ENCODE measurements around the gene TCOF1.
"Not testable (repeated sequence)": the region's sequence is repeated elsewhere in the genome, so short reads cannot be mapped to it uniquely, and the experiment has no call there.

Gene TCOF1

DNA sequence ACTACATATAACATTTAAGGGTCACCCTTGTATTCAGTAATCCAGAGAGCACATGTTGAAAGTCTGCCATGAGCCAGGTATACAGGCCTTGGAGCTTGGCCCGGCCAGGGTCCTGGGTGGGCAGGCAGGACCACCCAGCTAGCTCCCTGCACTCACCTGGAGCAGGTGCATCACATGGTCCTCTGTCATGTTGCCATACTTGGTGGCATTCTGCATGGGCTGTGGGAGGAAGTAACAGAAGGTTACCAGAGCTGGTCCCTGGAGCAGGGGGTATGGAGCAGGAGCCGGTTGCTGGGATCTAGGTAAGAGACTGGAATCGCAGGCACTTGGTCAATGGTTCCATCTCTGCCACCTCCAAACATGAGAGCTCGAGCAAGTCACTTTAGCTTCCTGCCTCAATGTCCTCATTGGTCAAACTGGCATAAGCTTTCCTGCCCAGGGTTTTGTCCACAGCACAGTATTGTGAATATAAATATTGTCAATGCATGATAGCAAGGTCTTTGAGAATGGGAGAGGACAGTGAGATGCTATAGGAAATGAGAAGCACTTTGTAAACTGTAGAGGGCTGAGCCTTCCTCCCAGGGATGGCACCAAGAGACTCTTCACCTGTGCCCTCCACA, 48.7 kb downstream of the TCOF1 start:
- DNase-seq (ENCODE audit: low read depth): no peak

DNA sequence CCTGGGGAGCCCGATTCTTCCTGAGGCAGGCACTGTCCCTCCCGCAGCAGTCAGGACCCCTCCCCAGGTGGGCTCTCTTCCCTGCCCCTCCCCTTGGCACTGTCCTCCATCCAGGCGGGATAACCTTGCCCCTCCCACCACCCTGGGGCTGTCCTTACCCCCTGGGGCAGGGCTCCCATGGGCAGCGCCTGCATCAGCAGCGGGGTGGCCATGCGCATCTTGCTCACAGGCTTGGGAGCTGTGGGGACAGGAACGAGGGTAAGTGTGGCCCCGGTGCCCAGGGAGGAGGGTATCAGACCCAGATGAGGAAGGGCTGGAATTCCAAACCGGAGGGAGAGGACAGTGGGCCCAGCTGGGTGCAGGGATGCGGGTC, 49.2 kb downstream of the TCOF1 start:
- no peak for DNase-seq (ENCODE audit: low read depth)

DNA sequence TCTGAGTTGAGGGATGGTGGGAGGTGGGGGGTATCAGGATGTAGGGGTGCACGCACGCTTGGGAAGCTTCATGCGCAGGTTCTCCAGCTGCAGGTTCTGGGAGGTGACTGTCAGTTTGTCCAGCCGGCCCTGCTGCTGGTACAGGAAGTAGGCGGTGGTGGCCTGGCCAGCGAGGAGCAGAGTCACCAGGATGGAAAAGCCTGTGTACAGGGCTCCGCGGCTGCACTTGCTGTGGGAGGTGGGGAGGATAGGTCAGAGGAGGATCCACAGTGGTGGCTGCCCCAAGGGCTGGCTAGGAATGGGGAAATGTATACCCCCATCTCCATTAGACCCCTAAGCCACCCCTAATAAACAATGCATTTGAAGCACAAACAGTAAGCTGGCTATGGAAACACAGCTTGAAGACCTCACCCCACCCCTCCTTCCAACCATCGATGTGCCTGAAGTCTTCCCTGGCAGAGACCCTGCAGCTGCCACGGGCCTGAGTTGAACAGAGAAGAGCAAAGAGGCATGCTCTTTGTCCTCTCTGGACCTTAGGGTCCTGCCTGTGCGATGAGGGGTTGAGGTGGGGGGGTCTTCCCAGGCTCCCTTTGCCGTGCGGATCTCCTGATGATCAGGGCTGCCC, 49.7 kb downstream of the TCOF1 start:
- no peak for DNase-seq (ENCODE audit: low read depth)

DNA sequence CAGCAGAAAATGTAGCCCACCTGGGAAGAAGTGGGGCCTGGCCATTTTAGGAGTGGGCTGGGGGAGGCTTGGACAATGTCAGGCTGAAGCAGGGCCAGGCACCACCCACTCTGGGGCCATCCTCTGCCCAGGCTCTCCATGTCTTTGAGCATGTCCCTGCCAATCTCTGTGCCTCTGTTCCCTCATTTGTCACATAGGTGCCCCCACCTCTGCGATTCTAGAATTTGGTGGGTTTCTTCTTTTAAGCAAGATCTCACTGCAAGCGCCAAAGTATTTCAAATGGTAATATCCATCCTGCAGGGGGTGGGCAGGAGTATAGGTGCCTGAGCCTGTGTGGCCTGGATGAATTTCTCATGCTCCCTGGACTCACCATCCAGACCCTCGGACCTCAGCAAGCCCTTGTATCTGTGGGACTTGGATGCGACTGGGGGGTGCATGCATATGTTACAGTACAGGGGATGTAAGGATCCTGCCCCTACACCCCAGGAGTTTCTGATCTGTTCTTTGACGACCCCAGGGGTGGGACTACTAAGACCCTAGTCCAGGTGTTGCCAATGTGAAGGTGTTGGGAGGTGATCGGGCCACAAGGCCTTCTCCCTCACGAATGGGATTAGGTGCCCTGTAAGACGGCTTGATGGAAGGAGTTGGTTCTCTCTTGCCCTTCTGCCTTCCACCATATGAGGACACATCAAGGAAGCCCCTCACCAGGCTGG, 50.9 kb downstream of the TCOF1 start:
- DNase-seq (ENCODE audit: low read depth): no peak

DNA sequence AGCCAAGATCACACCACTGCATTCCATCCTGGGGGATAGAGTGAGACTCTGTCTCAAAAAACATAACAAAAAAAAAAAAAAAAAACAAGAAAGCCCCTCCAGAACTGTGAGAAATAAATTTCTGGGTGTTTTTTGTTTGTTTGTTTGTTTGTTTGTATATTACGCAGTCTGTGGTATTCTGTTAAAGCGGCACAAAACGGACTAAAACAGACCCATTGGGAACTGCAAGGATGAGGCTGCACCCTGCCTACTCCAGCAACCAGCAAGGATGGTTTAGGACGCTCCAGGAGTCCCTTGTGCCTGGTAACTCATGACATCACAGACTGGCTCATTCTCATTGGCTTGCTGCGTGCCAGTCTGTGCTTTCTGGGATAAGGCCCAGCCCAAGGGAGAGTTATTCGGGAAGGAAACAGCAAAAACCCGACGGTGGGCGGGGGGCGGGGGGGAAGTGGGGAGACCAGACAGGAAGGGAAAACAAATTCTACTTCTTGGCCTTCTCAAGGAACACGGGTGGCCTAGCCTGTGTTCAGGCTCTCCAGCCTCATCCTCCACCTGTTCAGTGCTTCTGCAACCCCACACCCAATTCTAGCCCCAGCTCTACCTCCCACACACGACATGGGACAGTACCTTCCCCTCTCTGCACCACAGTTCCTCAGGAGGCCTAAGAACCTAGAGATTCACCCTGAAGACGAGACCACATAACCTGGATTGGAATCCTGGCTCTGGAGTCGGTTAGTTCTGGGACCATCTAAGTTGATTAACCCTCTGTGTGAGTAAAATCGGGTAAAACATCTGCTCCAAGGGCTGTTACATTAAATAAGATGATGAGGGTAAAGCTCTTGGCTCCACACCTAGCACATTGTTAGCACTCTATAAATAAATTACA, 52.4 kb downstream of the TCOF1 start:
- peak; percentile 90 for DNase-seq (ENCODE audit: low read depth)

DNA sequence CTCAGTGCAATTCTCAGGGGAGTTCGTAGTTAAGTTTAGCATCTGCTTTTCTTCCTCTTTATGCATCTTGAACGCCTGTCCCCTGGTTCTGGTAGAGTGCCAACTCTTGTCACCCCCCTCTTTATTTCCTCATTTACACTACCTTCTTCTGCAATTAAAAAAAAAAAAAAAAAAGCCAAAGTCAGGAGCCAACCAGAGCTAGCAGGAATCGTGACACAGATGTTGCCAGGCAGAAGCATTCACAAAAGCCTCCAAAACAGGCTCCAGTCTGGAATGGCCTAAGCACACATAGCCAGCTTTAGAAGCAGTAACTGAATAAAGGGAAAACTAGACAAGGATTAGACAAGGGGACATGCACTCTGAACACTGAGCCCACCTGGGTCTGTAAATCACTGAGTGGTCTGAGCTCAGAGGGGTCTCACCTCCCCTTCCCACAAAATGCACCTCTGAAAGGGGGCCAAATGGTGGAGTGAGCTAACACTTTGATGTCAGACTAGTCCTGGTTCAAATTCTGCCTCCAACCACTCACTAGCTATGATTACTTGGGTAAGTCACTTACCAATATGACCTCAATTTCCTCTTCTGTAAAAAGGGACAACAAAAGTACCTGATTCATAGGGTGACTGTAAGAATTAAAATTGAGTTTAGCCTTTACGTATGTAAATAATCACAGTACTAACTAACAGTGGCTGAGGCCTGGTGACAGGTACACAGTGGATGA, 53.2 kb downstream of the TCOF1 start:
- peak; percentile 82 for DNase-seq (ENCODE audit: low read depth)

DNA sequence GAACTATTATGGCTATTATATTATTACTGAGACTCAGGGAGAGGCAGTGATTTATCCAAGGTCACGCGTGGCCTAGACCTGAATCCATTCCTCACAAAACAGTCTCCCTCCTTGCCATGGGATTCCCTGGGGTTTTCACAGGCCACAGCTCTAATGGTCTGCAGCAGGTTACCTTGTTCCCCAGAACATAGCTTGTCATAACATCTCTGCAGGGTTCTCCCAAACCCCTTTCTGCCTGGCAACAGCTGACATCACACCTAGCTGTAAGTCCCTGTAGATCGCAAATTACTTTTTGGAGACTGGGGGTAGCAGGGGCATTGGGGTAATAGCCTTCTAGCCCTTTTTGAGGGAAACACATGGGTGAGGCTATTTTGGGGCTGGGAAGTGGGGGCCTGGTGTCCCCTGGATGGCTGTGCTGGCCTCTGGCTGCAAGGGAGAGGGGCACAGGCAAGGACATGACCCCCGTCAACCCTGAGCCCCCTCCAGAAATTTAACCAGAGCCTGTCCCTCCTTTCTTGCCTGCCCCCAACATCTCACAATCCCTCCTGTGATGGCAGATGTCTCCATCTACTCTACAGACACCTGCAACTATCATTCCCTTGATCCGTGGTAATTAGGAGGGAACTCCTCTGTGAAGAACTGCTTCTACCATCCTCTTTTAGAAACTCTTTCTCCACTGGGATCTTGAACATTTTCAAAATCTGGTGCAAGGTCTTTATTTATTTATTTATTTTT, 53.9 kb downstream of the TCOF1 start:
- DNase-seq (ENCODE audit: low read depth): no peak

DNA sequence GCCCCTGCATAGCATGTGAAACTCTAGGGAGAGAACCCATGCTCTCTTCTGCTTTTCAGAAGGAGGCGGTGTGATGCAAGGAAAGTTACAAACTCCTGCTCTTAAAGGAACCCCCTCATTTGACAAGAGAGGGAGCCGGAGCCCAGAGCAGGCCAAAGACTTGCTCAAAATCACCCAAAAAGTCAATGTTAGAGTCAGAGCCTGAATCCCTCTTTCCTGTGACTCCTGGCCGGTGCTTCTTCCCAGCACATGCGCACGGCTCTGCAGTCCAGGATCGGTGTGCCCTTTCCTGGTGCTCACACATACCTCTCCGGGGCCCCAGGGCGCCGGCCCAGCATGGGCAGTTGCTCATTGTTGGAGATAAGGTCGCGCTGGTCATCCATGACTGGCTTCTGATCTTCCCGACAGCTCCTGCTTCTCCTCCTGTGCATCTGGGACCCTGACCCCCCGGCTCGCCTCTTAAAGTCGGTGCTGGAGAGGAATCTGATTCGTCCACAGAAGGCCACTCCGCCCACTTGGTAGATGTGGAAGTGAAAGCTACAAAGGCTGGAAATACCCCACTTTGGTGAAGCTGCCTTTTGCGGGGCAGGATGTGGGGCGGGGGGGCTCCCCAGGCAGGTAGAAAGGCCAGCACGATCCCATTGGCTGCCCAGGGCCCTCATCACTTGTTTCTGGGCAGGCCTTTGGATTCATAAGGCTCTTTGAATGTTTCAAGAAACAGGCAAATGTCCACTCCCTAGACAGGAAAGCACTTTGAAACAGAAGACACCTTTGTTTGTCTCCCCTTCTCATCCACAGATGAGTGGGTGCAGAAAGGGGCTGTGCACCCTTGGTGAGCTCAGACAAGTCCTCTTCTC, 55.0 kb downstream of the TCOF1 start, which contains the start of gene CD74:
Gene CD74, minus strand, starts transcription at position 592 of the 857 bp plus-strand sequence. Its CDS starts 161 bp downstream, at position 431.
- peak; percentile 37 for DNase-seq (ENCODE audit: low read depth)

DNA sequence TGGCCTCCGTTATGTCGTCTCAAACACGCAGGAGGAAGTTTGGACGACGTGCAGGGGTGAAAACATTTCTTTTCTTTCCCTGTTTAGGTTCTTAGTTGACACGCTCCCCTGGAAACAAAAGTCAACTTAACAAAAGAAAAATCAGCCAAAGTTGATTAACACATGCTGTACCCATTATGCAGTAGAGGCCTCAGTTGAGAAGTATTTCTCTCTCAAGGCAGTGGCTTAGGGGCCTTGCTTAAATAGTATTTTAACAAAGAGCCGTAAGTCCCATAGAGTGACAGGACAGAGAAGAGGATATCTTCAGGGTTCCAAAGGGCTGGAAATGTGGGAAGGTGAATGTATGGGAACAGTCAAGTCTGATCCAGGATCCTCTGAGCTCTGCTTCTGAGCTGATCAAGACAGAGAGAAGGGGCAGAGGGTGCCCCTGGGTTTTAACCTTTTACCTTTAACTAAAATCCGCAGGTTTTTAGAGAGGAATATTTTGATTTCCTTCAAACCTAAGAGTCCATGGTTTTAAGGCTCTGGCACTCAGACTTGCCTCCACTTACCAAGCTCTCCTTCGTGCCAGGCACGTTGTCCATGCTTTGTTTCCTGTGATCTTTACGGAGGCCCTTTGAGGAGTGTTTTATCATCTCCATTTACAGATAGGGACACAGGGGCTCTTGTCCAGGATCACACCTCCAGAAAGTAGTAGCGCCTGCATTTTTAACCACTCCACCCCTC, 55.8 kb downstream of the TCOF1 start:
- no peak for DNase-seq (ENCODE audit: low read depth)

DNA sequence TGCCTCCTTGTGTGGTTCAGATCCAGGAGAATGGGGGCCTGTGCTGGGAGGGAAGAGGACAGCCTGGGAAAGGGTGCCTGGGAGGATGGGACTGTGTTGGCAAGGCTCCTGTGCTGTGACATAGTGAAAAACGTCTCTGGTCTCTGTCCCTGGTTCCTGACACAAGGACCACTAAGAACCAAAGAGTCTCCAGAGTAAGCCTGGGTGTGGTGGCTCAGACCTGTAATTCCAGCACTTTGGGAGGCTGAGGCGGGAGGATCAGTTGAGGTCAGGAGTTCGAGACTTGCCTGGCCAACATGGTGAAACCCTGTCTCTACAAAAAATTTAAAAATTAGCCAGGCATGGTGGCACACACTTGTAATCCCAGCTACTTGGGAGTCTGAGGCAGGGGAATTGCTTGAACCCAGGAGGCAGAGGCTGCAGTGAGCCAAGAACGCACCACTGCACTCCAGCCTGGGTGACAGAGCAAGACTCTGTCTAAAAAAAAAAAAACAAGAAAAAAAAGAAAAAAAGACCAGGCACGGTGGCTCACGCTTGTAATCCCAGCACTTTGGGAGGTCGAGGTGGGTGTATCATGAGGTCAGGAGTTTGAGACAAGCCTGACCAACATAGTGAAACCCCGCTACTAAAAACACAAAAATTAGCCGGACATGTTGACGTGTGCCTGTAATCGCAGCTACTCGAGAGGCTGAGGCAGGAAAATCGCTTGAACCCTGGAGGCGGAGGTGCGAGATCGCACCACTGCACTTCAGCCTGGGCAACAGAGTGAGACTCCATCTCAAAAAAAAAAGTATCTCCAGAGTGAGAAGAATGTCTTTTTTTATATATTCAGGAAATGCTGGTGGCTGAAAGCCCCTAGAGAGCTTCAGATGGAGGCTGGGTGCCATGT, 56.6 kb downstream of the TCOF1 start:
- DNase-seq (ENCODE audit: low read depth): not testable (repeated sequence)

DNA sequence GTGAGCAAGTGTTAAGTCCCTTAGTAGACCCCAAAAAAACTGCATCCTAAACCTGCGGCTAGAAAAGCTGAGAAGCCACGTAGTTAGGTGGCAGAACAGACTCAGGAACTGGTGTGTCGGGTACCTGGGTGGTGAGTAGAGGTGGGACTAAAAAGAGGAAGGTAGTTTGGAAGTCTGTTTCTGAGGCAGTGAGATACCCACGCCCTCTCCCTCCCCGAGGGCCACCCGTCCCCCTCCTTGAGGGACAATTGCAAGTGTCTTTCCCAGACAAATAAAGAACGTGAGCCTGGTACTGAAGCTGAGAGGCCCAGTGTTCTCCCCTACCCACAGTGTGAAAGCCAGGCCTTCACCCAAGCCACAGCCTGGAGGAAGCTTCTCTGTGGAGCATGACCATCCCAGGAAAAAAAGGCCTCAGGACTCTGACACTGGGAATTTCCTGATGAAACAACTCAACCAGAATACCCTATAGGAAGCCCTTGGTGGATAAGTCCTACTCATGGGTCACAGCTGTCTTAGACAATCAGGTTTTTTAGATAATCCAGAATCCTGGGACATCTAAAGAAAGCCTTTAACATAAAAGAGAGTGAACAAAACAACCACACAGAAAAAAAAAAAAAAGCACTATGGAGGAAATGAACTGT, 62.3 kb downstream of the TCOF1 start:
- DNase-seq (ENCODE audit: low read depth): no peak

DNA sequence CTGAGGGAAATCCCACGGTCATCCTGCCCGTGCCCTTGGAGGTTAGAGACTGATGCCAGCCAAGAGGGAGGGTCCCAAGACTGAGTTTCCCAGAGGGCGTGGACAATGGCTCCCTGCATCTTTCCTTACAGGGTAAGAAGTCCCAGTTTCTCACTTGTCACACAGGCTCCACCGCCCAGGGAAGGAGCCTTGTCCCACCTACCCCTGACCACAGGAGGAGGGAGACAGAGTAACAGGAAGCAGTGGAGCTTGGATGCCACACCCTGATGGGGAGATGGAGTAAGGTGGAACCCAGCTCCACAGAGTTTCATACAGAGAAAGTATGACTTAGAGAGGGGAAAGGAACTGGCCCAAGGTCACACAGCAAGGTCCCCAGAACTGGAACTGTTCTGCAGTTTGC, 64.6 kb downstream of the TCOF1 start:
- DNase-seq (ENCODE audit: low read depth): no peak

DNA sequence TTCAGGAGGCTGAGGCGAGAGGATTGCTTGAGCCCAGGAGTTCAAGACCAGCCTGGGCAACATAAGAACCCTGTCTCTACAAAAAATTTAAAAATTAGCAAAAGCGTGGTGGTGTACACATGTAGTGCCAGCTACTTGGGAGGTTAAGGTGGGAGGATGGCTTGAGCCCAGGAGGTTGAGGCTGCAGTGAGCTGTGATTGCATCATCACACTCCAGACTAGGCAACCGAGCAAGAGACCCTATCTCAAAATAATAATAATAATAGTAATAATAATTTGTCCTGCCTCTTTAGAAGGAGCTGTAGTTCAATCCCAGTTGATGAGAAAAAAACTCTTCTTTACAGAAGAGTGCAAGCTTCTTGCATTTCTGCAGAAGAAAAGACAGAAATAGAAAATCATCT, 65.3 kb downstream of the TCOF1 start:
- no peak for DNase-seq (ENCODE audit: low read depth)

DNA sequence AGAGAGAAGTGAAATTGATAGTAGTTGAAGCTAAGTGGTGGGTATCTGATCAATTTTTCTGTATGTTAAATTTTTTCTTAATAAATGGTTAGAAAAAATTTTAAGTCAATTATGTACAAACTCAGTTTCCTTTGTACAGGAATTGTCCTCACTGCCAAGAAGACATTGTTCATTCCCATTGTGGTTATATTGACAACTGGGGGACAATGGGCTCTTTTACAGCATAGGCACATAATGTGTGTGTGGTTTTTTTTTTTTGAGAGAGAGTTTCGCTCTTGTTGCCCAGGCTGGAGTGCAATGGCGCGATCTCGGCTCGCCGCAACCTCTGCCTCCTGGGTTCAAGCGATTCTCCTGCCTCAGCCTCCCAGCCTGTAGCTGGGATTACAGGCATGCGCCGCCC, 68.7 kb downstream of the TCOF1 start:
- not testable (repeated sequence) for DNase-seq (ENCODE audit: low read depth)

DNA sequence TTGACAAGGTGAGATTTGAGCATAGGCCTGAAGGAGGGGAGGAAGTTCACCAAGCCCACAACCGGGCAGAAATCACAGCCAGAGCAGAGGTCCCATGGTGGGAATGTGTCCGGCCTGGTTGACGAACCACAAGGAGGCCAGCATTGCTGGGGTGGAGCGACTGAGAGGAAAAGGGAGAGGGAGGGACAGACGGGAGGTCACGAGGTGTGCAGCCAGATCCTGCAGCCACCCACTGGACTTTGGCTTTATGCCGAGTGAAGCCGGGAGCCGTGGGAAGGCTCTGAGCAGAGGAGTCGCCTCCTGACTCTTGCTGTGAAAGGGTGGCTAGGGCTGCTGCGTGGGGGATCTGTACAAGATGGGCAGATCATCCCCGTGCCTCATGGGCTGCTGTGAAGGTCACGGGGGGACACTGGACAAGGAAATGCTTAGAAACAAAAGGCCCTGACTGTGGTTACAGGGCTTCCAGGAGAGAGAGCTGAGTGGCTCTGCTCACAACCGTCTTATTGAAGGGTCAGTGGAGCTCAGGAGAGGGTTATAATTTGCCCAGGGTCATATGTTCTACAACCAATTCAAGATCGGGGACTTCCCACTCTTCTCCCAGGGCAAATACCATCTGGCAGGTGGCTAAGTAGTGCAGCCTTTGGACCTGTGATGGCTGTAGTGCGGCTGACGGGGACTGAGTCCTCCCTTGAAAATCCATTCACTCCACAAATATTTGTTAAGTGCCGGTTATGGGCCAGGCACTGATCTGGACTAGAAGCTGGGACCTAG, 70.8 kb downstream of the TCOF1 start:
- no peak for DNase-seq (ENCODE audit: low read depth)

DNA sequence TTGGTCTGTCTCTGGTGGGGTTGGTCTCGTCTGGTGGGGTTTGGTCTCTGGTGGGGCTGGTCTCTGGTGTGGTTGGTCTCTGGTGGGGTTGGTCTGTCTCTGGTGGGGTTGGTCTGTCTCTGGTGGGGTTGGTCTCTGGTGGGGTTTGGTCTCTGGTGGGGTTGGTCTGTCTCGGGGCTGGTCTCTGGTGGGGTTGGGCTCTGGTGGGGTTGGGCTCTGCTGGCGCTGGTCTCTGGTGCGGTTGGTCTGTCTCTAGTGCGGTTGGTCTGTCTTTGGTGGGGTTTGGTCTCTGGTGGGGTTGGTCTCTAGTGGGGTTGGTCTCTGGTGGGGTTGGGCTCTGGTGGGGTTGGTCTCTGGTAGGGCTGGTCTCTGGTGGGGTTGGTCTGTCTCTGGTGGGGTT, 71.5 kb downstream of the TCOF1 start:
- DNase-seq (ENCODE audit: low read depth): no peak

DNA sequence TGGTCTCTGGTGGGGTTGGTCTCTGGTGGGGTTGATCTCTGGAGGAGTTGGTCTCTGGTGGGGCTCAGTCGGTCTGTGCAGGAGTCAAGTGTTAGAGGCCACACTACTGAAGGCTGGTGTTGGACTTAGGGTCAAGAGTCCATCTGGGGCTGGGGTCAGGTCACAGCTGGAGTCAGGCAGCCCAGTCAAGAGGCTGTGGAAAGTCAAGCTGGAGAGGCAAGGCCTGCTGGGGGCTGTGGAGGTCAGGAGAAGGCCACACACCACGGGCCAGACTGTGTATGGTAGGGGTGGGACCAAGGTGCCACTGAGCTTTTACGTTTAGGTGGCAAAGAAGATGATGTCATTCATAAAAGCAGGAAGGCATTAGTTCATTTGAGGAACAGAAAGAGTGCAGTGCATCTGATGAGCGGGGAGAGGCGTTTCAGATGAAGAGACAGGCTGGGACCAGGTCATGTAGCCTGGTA, 71.9 kb downstream of the TCOF1 start:
- no peak for DNase-seq (ENCODE audit: low read depth)
